Stomach (tissue), 9 donors: ENCODE data around the gene KDM3B. TPM values are rescaled to one million over a fixed set of nuclear protein-coding genes. Genes with fewer than 3 reads are reported as not detected.

ENCODE experiments used
- DNase-seq, 2 donors: peaks; one replicate each; pipeline versions ENCODE4 v3.0.0 to v3.0.0-alpha.2; 2013 to 2019
- H3K27ac ChIP-seq, 5 donors: fragments of 200-600 bp in 4 of 5; sonication (generic) in 4 of 5; one replicate each; pipeline ENCODE4 v1.5.1; 2013 to 2019; ENCODE audit warnings: mild to moderate bottlenecking in 1 of 5, moderate library complexity in 1 of 5
- H3K27me3 ChIP-seq, 3 donors: fragments of 200-600 bp; sonication (generic); one replicate each; pipeline ENCODE4 v1.5.1; 2017 to 2019; ENCODE audit warnings: mixed run types in 1 of 3
- H3K36me3 ChIP-seq, 4 donors: fragments of 200-600 bp; sonication (generic); 1 replicate in 3 of 4; 2 replicates in 1 of 4; pipeline ENCODE4 v1.5.1; 2016 to 2019
- H3K4me1 ChIP-seq, 4 donors: fragments of 200-600 bp; sonication (generic); one replicate each; pipeline ENCODE4 v1.5.1; 2016 to 2019
- H3K4me3 ChIP-seq, 4 donors: fragments of 200-600 bp; sonication (generic) in 3 of 4; one replicate each; pipeline ENCODE4 v1.5.1; 2016 to 2019; ENCODE audit warnings: mild to moderate bottlenecking in 1 of 4
- H3K9me3 ChIP-seq, 4 donors: fragments of 200-600 bp; sonication (generic); one replicate each; pipeline ENCODE4 v1.5.1; 2016 to 2019
- CTCF ChIP-seq, 7 experiments: fragments of 450-650 bp in 4 of 7; fragments of 200-600 bp in 3 of 7; sonication (generic) in 3 of 7; IDR thresholded peaks; one replicate each; pipeline ENCODE4 v1.5.1; 2016 to 2019; ENCODE audit warnings: antibody characterized with exemption in 7 of 7, control low read depth in 2 of 7, mild to moderate bottlenecking in 1 of 7
- EP300 ChIP-seq: sonication (generic); formaldehyde crosslinking; IDR thresholded peaks from one replicate; pipeline ENCODE4 v1.6.1; 2017; ENCODE audit warnings: antibody characterized with exemption
- POLR2A ChIP-seq, 4 donors: fragments of 450-650 bp; IDR thresholded peaks; one replicate each; pipeline ENCODE4 v1.6.1; 2016; ENCODE audit warnings: antibody characterized with exemption in 4 of 4, control low read depth in 2 of 4, mild to moderate bottlenecking in 1 of 4, moderate library complexity in 1 of 4
- POLR2AphosphoS5 ChIP-seq, 3 donors: sonication (generic); formaldehyde crosslinking; IDR thresholded peaks; one replicate each; pipeline ENCODE4 v1.6.1; 2016; ENCODE audit warnings: antibody characterized with exemption in 3 of 3
- WGBS, 5 donors: extraction: QIAGEN DNeasy Blood & Tissue Kit in 3 of 5; methylation state at CpG; one replicate each; pipeline versions ENCODE4 v1.1.5 to v1.1.7; 2013 to 2018; 5-methylcytosine and 5-hydroxymethylcytosine counted together
- intact Hi-C: fragments of 100-400 bp; cut with DNase I; formaldehyde crosslinking; loops from one replicate; pipeline ENCODE4 v1.15.1; 2023; ENCODE audit warnings: low total_unique reads
- polyA plus RNA-seq, 3 donors: library from polyadenylated mRNA; stranded (reverse); fragments of 200-250 nt; gene quantifications; one replicate each; pipeline ENCODE4 v1.2.3, GENCODE V29; 2013
- total RNA-seq, 5 donors: library from RNA; depleted of rRNA; stranded (reverse); fragments of >200 nt; gene quantifications; one replicate each; pipeline versions ENCODE4 v1.1.0 to v1.2.3, GENCODE V29; 2014 to 2016
- donor health status: healthy with polysubstance abuse.
- donor health status: Bipolar disorder and iron deficiency.
- donor health status: healthy.

Gene KDM3B
- total and polyA plus RNA-seq, 8 donors, result 12.6 to 107 (median 51.0) TPM

- H3K27me3 ChIP-seq, result no peaks in the 10 kb centered on the region
- H3K9me3 ChIP-seq, result peaks cover 0 to 6% (median 0%) of the 10 kb centered on the region in 4 donors
- peak; percentile 78 to 87 for DNase-seq
- peak overlapping the region; percentile 96 to 99 (median 98) for H3K27ac ChIP-seq
- H3K4me3 ChIP-seq, result peak overlapping the region; percentile 82 to 92 (median 88)
- intact Hi-C loops, result no loop called here
- H3K36me3 ChIP-seq, result peaks cover 9 to 22% (median 15%) of the 10 kb centered on the region in 4 donors
- H3K4me1 ChIP-seq, result peaks cover 16 to 42% (median 28%) of the 10 kb centered on the region in 4 donors
- WGBS, 5 donors, result 0 to 1% (median 1%) methylated on average over 10 to 88 of the region's 88 CpGs
- TF ChIP-seq POLR2AphosphoS5 (IDR thresholded peaks at IDR 0.05) (peak in 2 of 3 donors; percentile 53 to 55), EP300 (no peak), CTCF (IDR thresholded peaks at IDR 0.05) (peak in 3 of 7 experiments; percentile 17 to 67 (median 17))
Measured at GRCh38 chr5:138352722-138353559, 456 bp downstream of the KDM3B start.

- H3K27me3 ChIP-seq, result no peaks in the 10 kb centered on the region
- H3K27ac ChIP-seq, result peak overlapping the region; percentile 96 to 99 (median 98)
- DNase-seq, result no peak
- peak overlapping the region; percentile 82 to 92 (median 88) for H3K4me3 ChIP-seq
- H3K4me1 ChIP-seq, result peaks cover 16 to 42% (median 28%) of the 10 kb centered on the region in 4 donors
- peaks cover 3 to 15% (median 8%) of the 10 kb centered on the region in 4 donors for H3K36me3 ChIP-seq
- peaks cover 0 to 6% (median 0%) of the 10 kb centered on the region in 4 donors for H3K9me3 ChIP-seq
- WGBS, 5 donors, result 0 to 2% (median 2%) methylated on average over 10 to 11 of the region's 11 CpGs
- TF ChIP-seq EP300 (no peak), POLR2A (IDR thresholded peaks at IDR 0.05) (no peak), POLR2AphosphoS5 (IDR thresholded peaks at IDR 0.05) (no peak), CTCF (IDR thresholded peaks at IDR 0.05) (no peak)
- intact Hi-C loops, result no loop called here
Measured at GRCh38 chr5:138353560-138354080, 1.1 kb downstream of the KDM3B start.

GRCh38 chr5:138354387-138354786, 1.9 kb downstream of the KDM3B start:
- peak overlapping the region in 4 of 5 donors; percentile 96 to 99 (median 98) for H3K27ac ChIP-seq
- no peak for DNase-seq
- no peak for TF ChIP-seq POLR2AphosphoS5 (IDR thresholded peaks at IDR 0.05)
- no peak for TF ChIP-seq CTCF (IDR thresholded peaks at IDR 0.05)
- TF ChIP-seq POLR2A (IDR thresholded peaks at IDR 0.05), result no peak
- no peak for TF ChIP-seq EP300
- H3K9me3 ChIP-seq, result peaks cover 0 to 6% (median 0%) of the 10 kb centered on the region in 4 donors
- H3K4me1 ChIP-seq, result peaks cover 16 to 42% (median 28%) of the 10 kb centered on the region in 4 donors
- no peaks in the 10 kb centered on the region for H3K27me3 ChIP-seq
- intact Hi-C loops, result no loop called here
- H3K36me3 ChIP-seq, result peaks cover 0 to 8% (median 2%) of the 10 kb centered on the region in 4 donors
- H3K4me3 ChIP-seq, result peak overlapping the region; percentile 82 to 92 (median 88)
- WGBS, 5 donors, result 11 to 18% (median 17%) methylated on average over 5 of the region's 5 CpGs

- 19 to 28% (median 26%) methylated on average over 6 of the region's 6 CpGs for WGBS, 5 donors
- intact Hi-C loops, result no loop called here
- peaks cover 0 to 2% (median 0%) of the 10 kb centered on the region in 4 donors for H3K36me3 ChIP-seq
- H3K4me1 ChIP-seq, result peaks cover 18 to 48% (median 30%) of the 10 kb centered on the region in 4 donors
- TF ChIP-seq POLR2A (IDR thresholded peaks at IDR 0.05) (no peak), POLR2AphosphoS5 (IDR thresholded peaks at IDR 0.05) (no peak), CTCF (IDR thresholded peaks at IDR 0.05) (no peak), EP300 (no peak)
- peaks cover 0 to 6% (median 0%) of the 10 kb centered on the region in 4 donors for H3K9me3 ChIP-seq
- H3K27ac ChIP-seq, result peak overlapping the region in 3 of 5 donors; percentile 98 to 99 (median 99)
- no peaks in the 10 kb centered on the region for H3K27me3 ChIP-seq
- peak overlapping the region in 2 of 4 donors; percentile 82 to 92 for H3K4me3 ChIP-seq
- peak in 1 of 2 donors; percentile 75 for DNase-seq
Measured at GRCh38 chr5:138354926-138355378, 2.5 kb downstream of the KDM3B start.
